ENCODE measurements around the gene IDH3A. TPM values are rescaled to one million over a fixed set of nuclear protein-coding genes. Genes with fewer than 3 reads are reported as not detected.
A peak's percentile ranks its signal among the peaks of the same experiment; 100 is the strongest.

The IDH3A gene
- total and polyA plus RNA-seq, 9 of the 15 experiments (the other 6 are each of a cell fraction or from before 2014, with no cell fraction given) = 37.4 to 249 (median 107) TPM

DNA sequence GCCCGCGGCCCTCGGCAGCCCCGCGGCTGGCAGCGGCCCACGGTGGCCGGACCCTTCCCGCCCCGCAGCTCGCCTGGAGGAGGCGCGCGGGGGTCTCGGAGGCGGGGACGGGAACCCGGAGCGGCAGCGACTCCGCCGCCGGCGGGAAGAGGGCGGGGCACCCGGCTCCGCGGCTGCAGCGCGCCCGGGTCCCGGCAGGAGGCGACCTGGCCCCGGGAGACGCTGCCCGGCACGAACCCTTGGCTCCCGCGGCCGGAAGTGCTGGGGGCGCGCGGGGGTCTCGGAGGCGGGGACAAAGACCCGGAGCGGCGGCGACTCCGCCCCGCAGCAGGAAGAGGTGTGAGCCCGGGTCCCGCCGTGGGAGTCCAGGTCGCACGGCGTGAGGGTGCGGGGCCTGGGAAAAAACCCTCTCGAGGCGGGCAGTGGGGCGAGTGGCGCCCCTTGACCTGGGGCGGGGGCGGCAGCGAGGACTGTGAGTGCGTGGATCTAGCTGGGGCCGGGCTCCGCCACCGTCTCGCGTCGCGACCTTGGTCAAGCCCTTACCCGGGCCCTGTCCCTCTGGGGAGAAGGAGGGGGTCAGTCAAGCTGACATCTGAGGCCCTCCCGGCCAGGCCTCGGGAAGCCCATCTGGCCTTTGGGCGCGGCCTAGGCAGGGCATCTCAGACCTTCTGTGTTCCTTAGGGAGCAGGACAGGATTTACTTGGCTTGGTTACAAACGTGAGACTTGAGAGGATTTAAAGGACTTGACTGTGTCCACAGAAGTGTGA lies 17.7 kb upstream of the IDH3A start, which contains the start of gene CIB2 (continued):
- TF ChIP-seq, protein P1, sequence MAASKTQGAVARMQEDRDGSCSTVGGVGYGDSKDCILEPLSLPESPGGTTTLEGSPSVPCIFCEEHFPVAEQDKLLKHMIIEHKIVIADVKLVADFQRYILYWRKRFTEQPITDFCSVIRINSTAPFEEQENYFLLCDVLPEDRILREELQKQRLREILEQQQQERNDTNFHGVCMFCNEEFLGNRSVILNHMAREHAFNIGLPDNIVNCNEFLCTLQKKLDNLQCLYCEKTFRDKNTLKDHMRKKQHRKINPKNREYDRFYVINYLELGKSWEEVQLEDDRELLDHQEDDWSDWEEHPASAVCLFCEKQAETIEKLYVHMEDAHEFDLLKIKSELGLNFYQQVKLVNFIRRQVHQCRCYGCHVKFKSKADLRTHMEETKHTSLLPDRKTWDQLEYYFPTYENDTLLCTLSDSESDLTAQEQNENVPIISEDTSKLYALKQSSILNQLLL (CRISPR knock-in tag; IDR thresholded peaks at IDR 0.05; ENCODE audit: borderline replicate concordance) = no peak
- TF ChIP-seq ZNF282 (CRISPR knock-in tag; IDR thresholded peaks at IDR 0.05) (no peak), ERF (CRISPR knock-in tag; IDR thresholded peaks at IDR 0.05) (0 out of 2 replicates have a peak, but pooled peaks have one; percentile 38), ZNF76 (CRISPR knock-in tag; IDR thresholded peaks at IDR 0.05; ENCODE audit: borderline replicate concordance) (no peak), E2F3 (CRISPR knock-in tag; IDR thresholded peaks at IDR 0.05) (0 out of 2 replicates have a peak, but pooled peaks have one; percentile 39), HCFC1 (IDR thresholded peaks at IDR 0.05; ENCODE audit: low read depth, low read length) (no peak), CREM (IDR thresholded peaks at IDR 0.05; ENCODE audit: low read depth) (0 out of 2 replicates have a peak, but pooled peaks have one; percentile 34), CSDE1 (IDR thresholded peaks at IDR 0.05) (no peak), BHLHE40 (IDR thresholded peaks at IDR 0.05; ENCODE audit: low read length) (no peak), ZNF436 (CRISPR knock-in tag; IDR thresholded peaks at IDR 0.05) (no peak), GABPB2 (CRISPR knock-in tag; conservative IDR thresholded peaks at IDR 0.05) (no peak), EHMT2 (IDR thresholded peaks at IDR 0.05) (no peak), ZNF445 (CRISPR knock-in tag; IDR thresholded peaks at IDR 0.05; ENCODE audit: low read depth) (no peak), SIX5 (IDR thresholded peaks at IDR 0.05; ENCODE audit: borderline replicate concordance in 1 of 2, insufficient read depth in 1 of 2, low read depth in 1 of 2, low read length in 2 of 2) (no peak), MCM3 (IDR thresholded peaks at IDR 0.05) (no peak), NCOA4 (IDR thresholded peaks at IDR 0.05; ENCODE audit: partially characterized antibody) (no peak), OTX1 (CRISPR knock-in tag; IDR thresholded peaks at IDR 0.05) (0 out of 2 replicates have a peak, but pooled peaks have one; percentile 41), MAZ (CRISPR knock-in tag; conservative IDR thresholded peaks at IDR 0.05 in 1 of 2, IDR thresholded peaks at IDR 0.05 in 1 of 2) (peak; percentile 81 to 92)
- TF ChIP-seq, protein P2, sequence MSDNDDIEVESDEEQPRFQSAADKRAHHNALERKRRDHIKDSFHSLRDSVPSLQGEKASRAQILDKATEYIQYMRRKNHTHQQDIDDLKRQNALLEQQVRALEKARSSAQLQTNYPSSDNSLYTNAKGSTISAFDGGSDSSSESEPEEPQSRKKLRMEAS (CRISPR knock-in tag; IDR thresholded peaks at IDR 0.05) = peak; percentile 36; the same call in 1 of the 2 replicates
- TF ChIP-seq, protein P3, sequence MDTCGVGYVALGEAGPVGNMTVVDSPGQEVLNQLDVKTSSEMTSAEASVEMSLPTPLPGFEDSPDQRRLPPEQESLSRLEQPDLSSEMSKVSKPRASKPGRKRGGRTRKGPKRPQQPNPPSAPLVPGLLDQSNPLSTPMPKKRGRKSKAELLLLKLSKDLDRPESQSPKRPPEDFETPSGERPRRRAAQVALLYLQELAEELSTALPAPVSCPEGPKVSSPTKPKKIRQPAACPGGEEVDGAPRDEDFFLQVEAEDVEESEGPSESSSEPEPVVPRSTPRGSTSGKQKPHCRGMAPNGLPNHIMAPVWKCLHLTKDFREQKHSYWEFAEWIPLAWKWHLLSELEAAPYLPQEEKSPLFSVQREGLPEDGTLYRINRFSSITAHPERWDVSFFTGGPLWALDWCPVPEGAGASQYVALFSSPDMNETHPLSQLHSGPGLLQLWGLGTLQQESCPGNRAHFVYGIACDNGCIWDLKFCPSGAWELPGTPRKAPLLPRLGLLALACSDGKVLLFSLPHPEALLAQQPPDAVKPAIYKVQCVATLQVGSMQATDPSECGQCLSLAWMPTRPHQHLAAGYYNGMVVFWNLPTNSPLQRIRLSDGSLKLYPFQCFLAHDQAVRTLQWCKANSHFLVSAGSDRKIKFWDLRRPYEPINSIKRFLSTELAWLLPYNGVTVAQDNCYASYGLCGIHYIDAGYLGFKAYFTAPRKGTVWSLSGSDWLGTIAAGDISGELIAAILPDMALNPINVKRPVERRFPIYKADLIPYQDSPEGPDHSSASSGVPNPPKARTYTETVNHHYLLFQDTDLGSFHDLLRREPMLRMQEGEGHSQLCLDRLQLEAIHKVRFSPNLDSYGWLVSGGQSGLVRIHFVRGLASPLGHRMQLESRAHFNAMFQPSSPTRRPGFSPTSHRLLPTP (IDR thresholded peaks at IDR 0.05; ENCODE audit: borderline replicate concordance, extremely low read depth, insufficient read length) = peak; percentile 4
- TF ChIP-seq, protein P4, sequence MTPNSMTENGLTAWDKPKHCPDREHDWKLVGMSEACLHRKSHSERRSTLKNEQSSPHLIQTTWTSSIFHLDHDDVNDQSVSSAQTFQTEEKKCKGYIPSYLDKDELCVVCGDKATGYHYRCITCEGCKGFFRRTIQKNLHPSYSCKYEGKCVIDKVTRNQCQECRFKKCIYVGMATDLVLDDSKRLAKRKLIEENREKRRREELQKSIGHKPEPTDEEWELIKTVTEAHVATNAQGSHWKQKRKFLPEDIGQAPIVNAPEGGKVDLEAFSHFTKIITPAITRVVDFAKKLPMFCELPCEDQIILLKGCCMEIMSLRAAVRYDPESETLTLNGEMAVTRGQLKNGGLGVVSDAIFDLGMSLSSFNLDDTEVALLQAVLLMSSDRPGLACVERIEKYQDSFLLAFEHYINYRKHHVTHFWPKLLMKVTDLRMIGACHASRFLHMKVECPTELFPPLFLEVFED (CRISPR knock-in tag; conservative IDR thresholded peaks at IDR 0.05) = no peak
